ENCODE data around the gene KRTAP5-8. TPM values are rescaled to one million over a fixed set of nuclear protein-coding genes. Genes with fewer than 3 reads are reported as not detected.

The KRTAP5-8 gene
- total RNA-seq, 1 experiment from 2014 or later: not detected

GRCh38 chr11:71565263-71565662, 27.4 kb downstream of the KRTAP5-8 start, which contains the start of gene KRTAP5-10:
Gene KRTAP5-10, plus strand, starts transcription at chr11:71565563. Its CDS starts 25 bp downstream, at chr11:71565588.
- Histone ChIP-seq H4K91ac (ENCODE audit: insufficient read length, low read depth, low read length) (no peak within 1 kb of the TSS), H2BK15ac (ENCODE audit: low read depth, low read length) (no peak within 1 kb of the TSS), H3K23ac (ENCODE audit: insufficient read length, low read depth, low read length) (no peak within 1 kb of the TSS), H3K4me2 (ENCODE audit: insufficient read depth, insufficient read length, low read length) (no peak within 1 kb of the TSS), H4K8ac (replicated peaks; ENCODE audit: insufficient read length, low read depth, low read length) (no peak within 1 kb of the TSS), H3K27me3 (ENCODE audit: insufficient read depth, low read length) (no peaks in the 10 kb centered on the region), H3K4me1 (ENCODE audit: insufficient read depth, low read length) (no peaks in the 10 kb centered on the region; the same call in 1 of the 2 replicates), H2BK12ac (ENCODE audit: insufficient read length, low read depth, low read length) (no peak within 1 kb of the TSS), H4K5ac (ENCODE audit: insufficient read length, low read depth, low read length) (no peak within 1 kb of the TSS), H2BK5ac (ENCODE audit: insufficient read length, low read length) (no peak within 1 kb of the TSS), H4K20me1 (ENCODE audit: control insufficient read depth, insufficient read depth, insufficient read length) (no peaks in the 10 kb centered on the region), H3K23me2 (ENCODE audit: insufficient read length, low read depth, low read length, poor library complexity, severe bottlenecking) (no peaks in the 10 kb centered on the region), H3T11ph (ENCODE audit: low read length) (no peak within 1 kb of the TSS), H3K14ac (ENCODE audit: insufficient read depth, low read length) (no peak within 1 kb of the TSS; the same call in 1 of the 2 replicates), H3K79me1 (ENCODE audit: insufficient read depth, low read depth, low read length, poor library complexity, severe bottlenecking) (no peaks in the 10 kb centered on the region), H3K56ac (ENCODE audit: insufficient read length, low read depth, low read length) (no peak within 1 kb of the TSS), H3K4ac (ENCODE audit: low read depth, low read length) (no peak within 1 kb of the TSS), H3K27ac (ENCODE audit: insufficient read length, low read depth, low read length) (no peak within 1 kb of the TSS), H2AK5ac (ENCODE audit: insufficient read length, low read length) (no peak within 1 kb of the TSS), H3K9me3 (ENCODE audit: control insufficient read depth, low read depth, low read length) (no peaks in the 10 kb centered on the region), H2BK120ac (ENCODE audit: low read depth, low read length, poor library complexity, severe bottlenecking) (no peak within 1 kb of the TSS), H3K79me2 (ENCODE audit: insufficient read depth, low read length) (no peaks in the 10 kb centered on the region), H3K9ac (ENCODE audit: extremely low read depth, insufficient read length, low read length) (no peak within 1 kb of the TSS), H2BK20ac (ENCODE audit: low read depth, low read length, poor library complexity, severe bottlenecking) (no peak within 1 kb of the TSS), H3K18ac (ENCODE audit: insufficient read length, low read depth, low read length) (no peak within 1 kb of the TSS), H2AFZ (ENCODE audit: low read length) (no peak within 1 kb of the TSS)
- no CpG with 5 or more reads among the region's 5 CpGs for WGBS (ENCODE audit: extremely low coverage, insufficient read length, low lambda C conversion rate)
- TF ChIP-seq, protein P1, sequence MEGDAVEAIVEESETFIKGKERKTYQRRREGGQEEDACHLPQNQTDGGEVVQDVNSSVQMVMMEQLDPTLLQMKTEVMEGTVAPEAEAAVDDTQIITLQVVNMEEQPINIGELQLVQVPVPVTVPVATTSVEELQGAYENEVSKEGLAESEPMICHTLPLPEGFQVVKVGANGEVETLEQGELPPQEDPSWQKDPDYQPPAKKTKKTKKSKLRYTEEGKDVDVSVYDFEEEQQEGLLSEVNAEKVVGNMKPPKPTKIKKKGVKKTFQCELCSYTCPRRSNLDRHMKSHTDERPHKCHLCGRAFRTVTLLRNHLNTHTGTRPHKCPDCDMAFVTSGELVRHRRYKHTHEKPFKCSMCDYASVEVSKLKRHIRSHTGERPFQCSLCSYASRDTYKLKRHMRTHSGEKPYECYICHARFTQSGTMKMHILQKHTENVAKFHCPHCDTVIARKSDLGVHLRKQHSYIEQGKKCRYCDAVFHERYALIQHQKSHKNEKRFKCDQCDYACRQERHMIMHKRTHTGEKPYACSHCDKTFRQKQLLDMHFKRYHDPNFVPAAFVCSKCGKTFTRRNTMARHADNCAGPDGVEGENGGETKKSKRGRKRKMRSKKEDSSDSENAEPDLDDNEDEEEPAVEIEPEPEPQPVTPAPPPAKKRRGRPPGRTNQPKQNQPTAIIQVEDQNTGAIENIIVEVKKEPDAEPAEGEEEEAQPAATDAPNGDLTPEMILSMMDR (conservative IDR thresholded peaks at IDR 0.05): no peak
- peak within 1 kb of the TSS in 1 of 3 experiments; percentile 53; a peak in 1 of 7 replicates for H3K27ac Mint-ChIP-seq
- no peaks in the 10 kb centered on the region for H3K36me3 Mint-ChIP-seq (ENCODE audit: insufficient read depth in 1 of 3, low read depth in 3 of 3)
- no peak within 1 kb of the TSS for H3K4me3 Mint-ChIP-seq
- peaks cover 29 to 32% of the 10 kb centered on the region in 2 experiments for H3K4me1 Mint-ChIP-seq
- peaks cover 5 to 7% of the 10 kb centered on the region in 2 experiments; a peak in 3 of 5 replicates for H3K9me3 Mint-ChIP-seq
- H3K27me3 Mint-ChIP-seq (ENCODE audit: low read depth): peaks cover 31% of the 10 kb centered on the region
- DNase-seq: no peak

All from H9 (cell line).